GM10266 (cell line): ENCODE data around the gene POLD2.

Experiments
- DNase-seq: peaks from one replicate; pipeline ENCODE4 v3.0.0; 2012; ENCODE audit errors: extremely low spot score
- CTCF ChIP-seq: IDR thresholded peaks from 2 replicates; pipeline ENCODE4 v1.5.1; 2012; ENCODE audit warnings: mild to moderate bottlenecking, low read depth; ENCODE audit not compliant: control insufficient read depth, insufficient read depth; ENCODE audit errors: missing control alignments

POLD2 gene

GRCh38 chr7:44142028-44142427 is 18.7 kb upstream of the POLD2 start:
- TF ChIP-seq CTCF, result no peak
- no peak for DNase-seq

- TF ChIP-seq CTCF, result no peak
- no peak for DNase-seq
Measured at GRCh38 chr7:44141221-44141850, 18.0 kb upstream of the POLD2 start, which contains the start of gene MYL7. TSS of gene MYL7 (minus strand) at chr7:44141332. CDS start at chr7:44141305, 27 bp downstream.

- TF ChIP-seq CTCF, result no peak
- no peak for DNase-seq
Measured at GRCh38 chr7:44140341-44140740, 17.0 kb upstream of the POLD2 start.

GRCh38 chr7:44139311-44140010 is 16.1 kb upstream of the POLD2 start:
- TF ChIP-seq CTCF, result no peak
- no peak for DNase-seq

- TF ChIP-seq CTCF, result no peak
- DNase-seq, result no peak
Measured at GRCh38 chr7:44138698-44139097, 15.3 kb upstream of the POLD2 start.

GRCh38 chr7:44136731-44137130 is 13.4 kb upstream of the POLD2 start:
- no peak for TF ChIP-seq CTCF
- no peak for DNase-seq

GRCh38 chr7:44134943-44135628 is 11.7 kb upstream of the POLD2 start:
- no peak for TF ChIP-seq CTCF
- DNase-seq, result no peak
